ENCODE results near the gene CHCHD4. TPM values are rescaled to one million over a fixed set of nuclear protein-coding genes. Genes with fewer than 3 reads are reported as not detected.

CHCHD4 gene
- total and polyA plus RNA-seq, 2 of the 13 experiments (the other 11 are each of a cell fraction or from before 2014, with no cell fraction given): 15.8 to 24.1 TPM

DNA sequence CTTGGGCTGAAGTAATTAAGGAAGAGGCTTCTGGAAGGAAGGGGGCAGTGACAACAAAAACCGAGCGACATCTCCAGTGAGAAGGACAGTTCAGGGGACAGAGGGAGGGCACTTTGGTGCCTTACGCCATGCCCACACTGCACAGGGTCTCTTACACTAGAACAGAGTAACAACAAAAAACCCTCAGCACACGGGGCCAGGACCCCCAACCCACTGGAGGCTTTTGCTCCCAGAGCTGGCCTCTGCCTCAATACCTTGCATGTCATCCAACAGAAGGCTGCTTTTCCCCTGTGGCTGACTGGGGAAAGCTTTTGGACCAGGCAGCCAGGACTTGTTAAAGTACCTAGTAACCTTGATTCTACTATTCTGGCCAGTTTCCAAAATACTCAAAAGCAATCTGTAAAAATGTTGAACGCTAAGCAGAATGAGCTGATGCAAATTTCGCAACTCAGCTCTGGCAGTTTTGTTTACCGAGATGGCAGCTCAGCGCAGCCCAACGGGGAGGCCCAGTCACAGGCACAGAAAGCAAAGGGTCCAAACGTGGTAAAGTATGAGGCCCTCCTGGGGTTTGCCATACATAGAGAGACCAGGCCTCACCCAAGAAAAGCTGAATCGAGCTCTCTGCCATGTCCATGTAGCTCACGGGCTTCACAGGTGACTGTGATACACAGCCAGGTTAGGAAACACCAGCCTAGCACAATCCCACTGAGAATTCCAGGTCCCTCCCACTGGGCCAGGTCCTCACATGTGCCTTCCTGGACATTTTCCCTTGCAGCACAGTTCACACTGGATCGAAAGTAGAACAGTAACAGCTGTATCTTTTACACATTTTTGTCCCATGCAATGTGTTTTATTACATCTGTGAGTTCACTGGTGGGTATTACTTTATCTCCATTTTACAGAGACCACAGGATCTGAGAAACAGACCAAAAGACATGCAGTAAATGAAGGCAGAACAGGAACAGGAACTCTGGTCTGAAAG lies 6.0 kb downstream of the CHCHD4 start (continued):
- TF ChIP-seq, protein P1, sequence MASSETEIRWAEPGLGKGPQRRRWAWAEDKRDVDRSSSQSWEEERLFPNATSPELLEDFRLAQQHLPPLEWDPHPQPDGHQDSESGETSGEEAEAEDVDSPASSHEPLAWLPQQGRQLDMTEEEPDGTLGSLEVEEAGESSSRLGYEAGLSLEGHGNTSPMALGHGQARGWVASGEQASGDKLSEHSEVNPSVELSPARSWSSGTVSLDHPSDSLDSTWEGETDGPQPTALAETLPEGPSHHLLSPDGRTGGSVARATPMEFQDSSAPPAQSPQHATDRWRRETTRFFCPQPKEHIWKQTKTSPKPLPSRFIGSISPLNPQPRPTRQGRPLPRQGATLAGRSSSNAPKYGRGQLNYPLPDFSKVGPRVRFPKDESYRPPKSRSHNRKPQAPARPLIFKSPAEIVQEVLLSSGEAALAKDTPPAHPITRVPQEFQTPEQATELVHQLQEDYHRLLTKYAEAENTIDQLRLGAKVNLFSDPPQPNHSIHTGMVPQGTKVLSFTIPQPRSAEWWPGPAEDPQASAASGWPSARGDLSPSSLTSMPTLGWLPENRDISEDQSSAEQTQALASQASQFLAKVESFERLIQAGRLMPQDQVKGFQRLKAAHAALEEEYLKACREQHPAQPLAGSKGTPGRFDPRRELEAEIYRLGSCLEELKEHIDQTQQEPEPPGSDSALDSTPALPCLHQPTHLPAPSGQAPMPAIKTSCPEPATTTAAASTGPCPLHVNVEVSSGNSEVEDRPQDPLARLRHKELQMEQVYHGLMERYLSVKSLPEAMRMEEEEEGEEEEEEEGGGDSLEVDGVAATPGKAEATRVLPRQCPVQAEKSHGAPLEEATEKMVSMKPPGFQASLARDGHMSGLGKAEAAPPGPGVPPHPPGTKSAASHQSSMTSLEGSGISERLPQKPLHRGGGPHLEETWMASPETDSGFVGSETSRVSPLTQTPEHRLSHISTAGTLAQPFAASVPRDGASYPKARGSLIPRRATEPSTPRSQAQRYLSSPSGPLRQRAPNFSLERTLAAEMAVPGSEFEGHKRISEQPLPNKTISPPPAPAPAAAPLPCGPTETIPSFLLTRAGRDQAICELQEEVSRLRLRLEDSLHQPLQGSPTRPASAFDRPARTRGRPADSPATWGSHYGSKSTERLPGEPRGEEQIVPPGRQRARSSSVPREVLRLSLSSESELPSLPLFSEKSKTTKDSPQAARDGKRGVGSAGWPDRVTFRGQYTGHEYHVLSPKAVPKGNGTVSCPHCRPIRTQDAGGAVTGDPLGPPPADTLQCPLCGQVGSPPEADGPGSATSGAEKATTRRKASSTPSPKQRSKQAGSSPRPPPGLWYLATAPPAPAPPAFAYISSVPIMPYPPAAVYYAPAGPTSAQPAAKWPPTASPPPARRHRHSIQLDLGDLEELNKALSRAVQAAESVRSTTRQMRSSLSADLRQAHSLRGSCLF (CRISPR knock-in tag; IDR thresholded peaks at IDR 0.05; ENCODE audit: borderline replicate concordance): no peak
- TF ChIP-seq BRD4 (CRISPR knock-in tag; IDR thresholded peaks at IDR 0.05) (no peak), FLYWCH1 (CRISPR knock-in tag; IDR thresholded peaks at IDR 0.05) (no peak), NFIB (CRISPR knock-in tag; IDR thresholded peaks at IDR 0.05; ENCODE audit: borderline replicate concordance) (no peak), ZNF841 (CRISPR knock-in tag; IDR thresholded peaks at IDR 0.05; ENCODE audit: borderline replicate concordance) (no peak), BRCA1 (CRISPR knock-in tag; IDR thresholded peaks at IDR 0.05) (no peak), HNRNPL (IDR thresholded peaks at IDR 0.05; ENCODE audit: low read depth, low read length) (0 out of 2 replicates have a peak, but pooled peaks have one; percentile 52), ZNF3 (CRISPR knock-in tag; IDR thresholded peaks at IDR 0.05) (no peak), MYNN (CRISPR knock-in tag; IDR thresholded peaks at IDR 0.05; ENCODE audit: low read depth) (no peak), ZNF660 (CRISPR knock-in tag; IDR thresholded peaks at IDR 0.05; ENCODE audit: borderline replicate concordance, low read depth) (no peak)
- TF ChIP-seq, protein P2, sequence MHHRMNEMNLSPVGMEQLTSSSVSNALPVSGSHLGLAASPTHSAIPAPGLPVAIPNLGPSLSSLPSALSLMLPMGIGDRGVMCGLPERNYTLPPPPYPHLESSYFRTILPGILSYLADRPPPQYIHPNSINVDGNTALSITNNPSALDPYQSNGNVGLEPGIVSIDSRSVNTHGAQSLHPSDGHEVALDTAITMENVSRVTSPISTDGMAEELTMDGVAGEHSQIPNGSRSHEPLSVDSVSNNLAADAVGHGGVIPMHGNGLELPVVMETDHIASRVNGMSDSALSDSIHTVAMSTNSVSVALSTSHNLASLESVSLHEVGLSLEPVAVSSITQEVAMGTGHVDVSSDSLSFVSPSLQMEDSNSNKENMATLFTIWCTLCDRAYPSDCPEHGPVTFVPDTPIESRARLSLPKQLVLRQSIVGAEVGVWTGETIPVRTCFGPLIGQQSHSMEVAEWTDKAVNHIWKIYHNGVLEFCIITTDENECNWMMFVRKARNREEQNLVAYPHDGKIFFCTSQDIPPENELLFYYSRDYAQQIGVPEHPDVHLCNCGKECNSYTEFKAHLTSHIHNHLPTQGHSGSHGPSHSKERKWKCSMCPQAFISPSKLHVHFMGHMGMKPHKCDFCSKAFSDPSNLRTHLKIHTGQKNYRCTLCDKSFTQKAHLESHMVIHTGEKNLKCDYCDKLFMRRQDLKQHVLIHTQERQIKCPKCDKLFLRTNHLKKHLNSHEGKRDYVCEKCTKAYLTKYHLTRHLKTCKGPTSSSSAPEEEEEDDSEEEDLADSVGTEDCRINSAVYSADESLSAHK (CRISPR knock-in tag; IDR thresholded peaks at IDR 0.05; ENCODE audit: borderline replicate concordance): no peak
- TF ChIP-seq, protein P3, sequence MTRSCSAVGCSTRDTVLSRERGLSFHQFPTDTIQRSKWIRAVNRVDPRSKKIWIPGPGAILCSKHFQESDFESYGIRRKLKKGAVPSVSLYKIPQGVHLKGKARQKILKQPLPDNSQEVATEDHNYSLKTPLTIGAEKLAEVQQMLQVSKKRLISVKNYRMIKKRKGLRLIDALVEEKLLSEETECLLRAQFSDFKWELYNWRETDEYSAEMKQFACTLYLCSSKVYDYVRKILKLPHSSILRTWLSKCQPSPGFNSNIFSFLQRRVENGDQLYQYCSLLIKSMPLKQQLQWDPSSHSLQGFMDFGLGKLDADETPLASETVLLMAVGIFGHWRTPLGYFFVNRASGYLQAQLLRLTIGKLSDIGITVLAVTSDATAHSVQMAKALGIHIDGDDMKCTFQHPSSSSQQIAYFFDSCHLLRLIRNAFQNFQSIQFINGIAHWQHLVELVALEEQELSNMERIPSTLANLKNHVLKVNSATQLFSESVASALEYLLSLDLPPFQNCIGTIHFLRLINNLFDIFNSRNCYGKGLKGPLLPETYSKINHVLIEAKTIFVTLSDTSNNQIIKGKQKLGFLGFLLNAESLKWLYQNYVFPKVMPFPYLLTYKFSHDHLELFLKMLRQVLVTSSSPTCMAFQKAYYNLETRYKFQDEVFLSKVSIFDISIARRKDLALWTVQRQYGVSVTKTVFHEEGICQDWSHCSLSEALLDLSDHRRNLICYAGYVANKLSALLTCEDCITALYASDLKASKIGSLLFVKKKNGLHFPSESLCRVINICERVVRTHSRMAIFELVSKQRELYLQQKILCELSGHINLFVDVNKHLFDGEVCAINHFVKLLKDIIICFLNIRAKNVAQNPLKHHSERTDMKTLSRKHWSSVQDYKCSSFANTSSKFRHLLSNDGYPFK (CRISPR knock-in tag; IDR thresholded peaks at IDR 0.05; ENCODE audit: borderline replicate concordance): no peak
- TF ChIP-seq, protein P4, sequence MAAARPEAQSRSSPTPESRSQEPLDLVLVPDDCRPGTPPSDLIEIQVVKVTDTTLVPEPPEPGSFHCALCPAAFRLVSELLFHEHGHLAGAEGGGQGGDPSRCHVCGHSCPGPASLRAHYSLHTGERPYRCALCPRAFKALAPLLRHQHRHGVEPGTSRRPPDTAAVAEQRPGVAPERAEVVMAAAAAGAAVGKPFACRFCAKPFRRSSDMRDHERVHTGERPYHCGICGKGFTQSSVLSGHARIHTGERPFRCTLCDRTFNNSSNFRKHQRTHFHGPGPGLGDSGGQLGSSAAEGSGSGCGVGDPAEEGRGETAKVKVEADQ (CRISPR knock-in tag; IDR thresholded peaks at IDR 0.05; ENCODE audit: borderline replicate concordance): 0 out of 2 replicates have a peak, but pooled peaks have one; percentile 41
- TF ChIP-seq, protein P5, sequence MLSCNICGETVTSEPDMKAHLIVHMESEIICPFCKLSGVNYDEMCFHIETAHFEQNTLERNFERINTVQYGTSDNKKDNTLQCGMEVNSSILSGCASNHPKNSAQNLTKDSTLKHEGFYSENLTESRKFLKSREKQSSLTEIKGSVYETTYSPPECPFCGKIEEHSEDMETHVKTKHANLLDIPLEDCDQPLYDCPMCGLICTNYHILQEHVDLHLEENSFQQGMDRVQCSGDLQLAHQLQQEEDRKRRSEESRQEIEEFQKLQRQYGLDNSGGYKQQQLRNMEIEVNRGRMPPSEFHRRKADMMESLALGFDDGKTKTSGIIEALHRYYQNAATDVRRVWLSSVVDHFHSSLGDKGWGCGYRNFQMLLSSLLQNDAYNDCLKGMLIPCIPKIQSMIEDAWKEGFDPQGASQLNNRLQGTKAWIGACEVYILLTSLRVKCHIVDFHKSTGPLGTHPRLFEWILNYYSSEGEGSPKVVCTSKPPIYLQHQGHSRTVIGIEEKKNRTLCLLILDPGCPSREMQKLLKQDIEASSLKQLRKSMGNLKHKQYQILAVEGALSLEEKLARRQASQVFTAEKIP (CRISPR knock-in tag; IDR thresholded peaks at IDR 0.05; ENCODE audit: borderline replicate concordance): no peak
